HEK293 (cell line): ENCODE measurements around the gene ALDH2.

Source experiments
- CTCF ChIA-PET: fragments of 350-600 bp; formaldehyde crosslinking; extraction: SDS; loops from one replicate; lab custom pipeline; 2021; ENCODE audit warnings: antibody characterized with exemption; lab: Yijun Ruan, JAX
- POLR2A ChIA-PET: fragments of 300-600 bp; formaldehyde crosslinking; extraction: SDS; loops from one replicate; lab custom pipeline; 2020; ENCODE audit warnings: antibody characterized with exemption, inconsistent platforms; lab: Yijun Ruan, JAX
- H3K27ac ChIP-seq: fragments of 200-500 bp; sonication (Bioruptor generic); 2 replicates; pipeline ENCODE4 v1.5.1; 2014; ENCODE audit warnings: low read depth, low read length, control low read depth, inconsistent platforms; ENCODE audit errors: extremely low read depth
- H3K36me3 ChIP-seq, 2 experiments: fragments of 200-500 bp in 1 of 2; sonication (Bioruptor generic) in 1 of 2; 1 replicate in 1 of 2; 2 replicates in 1 of 2; pipeline ENCODE4 v1.5.1; 2014 to 2017; ENCODE audit warnings: inconsistent platforms in 2 of 2, low read length in 2 of 2; ENCODE audit not compliant: control insufficient read depth in 2 of 2, insufficient read depth in 1 of 2
- H3K4me1 ChIP-seq: fragments of 200-500 bp; sonication (Bioruptor generic); 2 replicates; pipeline ENCODE4 v1.5.1; 2014; ENCODE audit warnings: mild to moderate bottlenecking, low read length, inconsistent platforms; ENCODE audit not compliant: control insufficient read depth, insufficient read depth
- H3K4me3 ChIP-seq: 2 replicates; pipeline ENCODE4 v1.5.1; 2011; ENCODE audit warnings: low read depth, mild to moderate bottlenecking, control low read depth, low read length, moderate library complexity
- H3K9me3 ChIP-seq: fragments of 200-500 bp; sonication (Bioruptor generic); 2 replicates; pipeline ENCODE4 v1.5.1; 2014; ENCODE audit warnings: low read depth, low read length, inconsistent platforms; ENCODE audit not compliant: control insufficient read depth, insufficient read depth
- KLF8 ChIP-seq: fragments of 450-650 bp; formaldehyde crosslinking; IDR thresholded peaks from 2 replicates; pipeline ENCODE4 v1.5.1; 2016; ENCODE audit warnings: missing biosample characterization, missing genetic modification characterization
- MZF1 ChIP-seq: fragments of 450-650 bp; formaldehyde crosslinking; IDR thresholded peaks from 2 replicates; pipeline ENCODE4 v1.5.1; 2017; ENCODE audit warnings: missing biosample characterization, missing genetic modification characterization, borderline replicate concordance
- YY2 ChIP-seq: fragments of 450-650 bp; formaldehyde crosslinking; IDR thresholded peaks from 2 replicates; pipeline ENCODE4 v1.5.1; 2016; ENCODE audit warnings: missing biosample characterization, missing genetic modification characterization
- ZNF132 ChIP-seq: fragments of 450-650 bp; formaldehyde crosslinking; IDR thresholded peaks from 2 replicates; pipeline ENCODE4 v1.5.1; 2017; ENCODE audit warnings: missing biosample characterization, missing genetic modification characterization, borderline replicate concordance
- ZNF19 ChIP-seq: fragments of 450-650 bp; formaldehyde crosslinking; IDR thresholded peaks from 2 replicates; pipeline ENCODE4; 2016; ENCODE audit warnings: missing biosample characterization, missing genetic modification characterization, low read depth
- ZNF426 ChIP-seq: fragments of 450-650 bp; formaldehyde crosslinking; IDR thresholded peaks from 2 replicates; pipeline ENCODE4 v1.5.1; 2017; ENCODE audit warnings: missing biosample characterization, missing genetic modification characterization, mild to moderate bottlenecking, inconsistent platforms, moderate library complexity
- ZNF529 ChIP-seq: fragments of 450-650 bp; formaldehyde crosslinking; IDR thresholded peaks from 2 replicates; pipeline ENCODE4 v1.5.1; 2017; ENCODE audit warnings: missing genetic modification characterization, missing biosample characterization; ENCODE audit not compliant: insufficient replicate concordance
- ZNF561 ChIP-seq: fragments of 450-650 bp; IDR thresholded peaks from 2 replicates; pipeline ENCODE4 v1.5.1; 2018; ENCODE audit warnings: missing biosample characterization, missing genetic modification characterization, borderline replicate concordance
- ZNF600 ChIP-seq: fragments of 450-650 bp; formaldehyde crosslinking; IDR thresholded peaks from 2 replicates; pipeline ENCODE4 v1.5.1; 2016; ENCODE audit warnings: missing biosample characterization, missing genetic modification characterization
- ZNF610 ChIP-seq: fragments of 450-650 bp; formaldehyde crosslinking; IDR thresholded peaks from 2 replicates; pipeline ENCODE4 v1.5.1; 2016; ENCODE audit warnings: missing biosample characterization, missing genetic modification characterization, borderline replicate concordance
- ZNF621 ChIP-seq: fragments of 450-650 bp; formaldehyde crosslinking; IDR thresholded peaks from 2 replicates; pipeline ENCODE4 v1.5.1; 2017; ENCODE audit warnings: missing biosample characterization, missing genetic modification characterization
- ZNF837 ChIP-seq: fragments of 450-650 bp; formaldehyde crosslinking; IDR thresholded peaks from 2 replicates; pipeline ENCODE4 v1.5.1; 2016; ENCODE audit warnings: missing biosample characterization, missing genetic modification characterization
- TF ChIP-seq, protein P1 (sequence below): fragments of 450-650 bp; formaldehyde crosslinking; IDR thresholded peaks from 2 replicates; pipeline ENCODE4 v1.5.1; 2016; ENCODE audit warnings: missing biosample characterization, missing genetic modification characterization, borderline replicate concordance
- TF ChIP-seq, protein P2 (sequence below): fragments of 450-650 bp; formaldehyde crosslinking; IDR thresholded peaks from 2 replicates; pipeline ENCODE4 v1.5.1; 2016; ENCODE audit warnings: missing biosample characterization, missing genetic modification characterization
- TF ChIP-seq, protein P3 (sequence below): fragments of 450-650 bp; formaldehyde crosslinking; IDR thresholded peaks from 2 replicates; pipeline ENCODE4 v1.5.1; 2016; ENCODE audit warnings: missing biosample characterization, missing genetic modification characterization
- TF ChIP-seq, protein P4 (sequence below): fragments of 450-650 bp; formaldehyde crosslinking; conservative IDR thresholded peaks from 2 replicates; pipeline ENCODE4 v1.5.1; 2016; ENCODE audit warnings: low read depth, missing biosample characterization, missing genetic modification characterization
- TF ChIP-seq, protein P5 (sequence below): fragments of 450-650 bp; formaldehyde crosslinking; IDR thresholded peaks from 2 replicates; pipeline ENCODE4 v1.5.1; 2016; ENCODE audit warnings: missing biosample characterization, missing genetic modification characterization

The ALDH2 gene

GRCh38 chr12:111759271-111759670 lies 7.5 kb upstream of the ALDH2 start:
- TF ChIP-seq ZNF561: no peak
- no peak for TF ChIP-seq ZNF529 (tag by site-specific recombination)
- TF ChIP-seq, protein P1, sequence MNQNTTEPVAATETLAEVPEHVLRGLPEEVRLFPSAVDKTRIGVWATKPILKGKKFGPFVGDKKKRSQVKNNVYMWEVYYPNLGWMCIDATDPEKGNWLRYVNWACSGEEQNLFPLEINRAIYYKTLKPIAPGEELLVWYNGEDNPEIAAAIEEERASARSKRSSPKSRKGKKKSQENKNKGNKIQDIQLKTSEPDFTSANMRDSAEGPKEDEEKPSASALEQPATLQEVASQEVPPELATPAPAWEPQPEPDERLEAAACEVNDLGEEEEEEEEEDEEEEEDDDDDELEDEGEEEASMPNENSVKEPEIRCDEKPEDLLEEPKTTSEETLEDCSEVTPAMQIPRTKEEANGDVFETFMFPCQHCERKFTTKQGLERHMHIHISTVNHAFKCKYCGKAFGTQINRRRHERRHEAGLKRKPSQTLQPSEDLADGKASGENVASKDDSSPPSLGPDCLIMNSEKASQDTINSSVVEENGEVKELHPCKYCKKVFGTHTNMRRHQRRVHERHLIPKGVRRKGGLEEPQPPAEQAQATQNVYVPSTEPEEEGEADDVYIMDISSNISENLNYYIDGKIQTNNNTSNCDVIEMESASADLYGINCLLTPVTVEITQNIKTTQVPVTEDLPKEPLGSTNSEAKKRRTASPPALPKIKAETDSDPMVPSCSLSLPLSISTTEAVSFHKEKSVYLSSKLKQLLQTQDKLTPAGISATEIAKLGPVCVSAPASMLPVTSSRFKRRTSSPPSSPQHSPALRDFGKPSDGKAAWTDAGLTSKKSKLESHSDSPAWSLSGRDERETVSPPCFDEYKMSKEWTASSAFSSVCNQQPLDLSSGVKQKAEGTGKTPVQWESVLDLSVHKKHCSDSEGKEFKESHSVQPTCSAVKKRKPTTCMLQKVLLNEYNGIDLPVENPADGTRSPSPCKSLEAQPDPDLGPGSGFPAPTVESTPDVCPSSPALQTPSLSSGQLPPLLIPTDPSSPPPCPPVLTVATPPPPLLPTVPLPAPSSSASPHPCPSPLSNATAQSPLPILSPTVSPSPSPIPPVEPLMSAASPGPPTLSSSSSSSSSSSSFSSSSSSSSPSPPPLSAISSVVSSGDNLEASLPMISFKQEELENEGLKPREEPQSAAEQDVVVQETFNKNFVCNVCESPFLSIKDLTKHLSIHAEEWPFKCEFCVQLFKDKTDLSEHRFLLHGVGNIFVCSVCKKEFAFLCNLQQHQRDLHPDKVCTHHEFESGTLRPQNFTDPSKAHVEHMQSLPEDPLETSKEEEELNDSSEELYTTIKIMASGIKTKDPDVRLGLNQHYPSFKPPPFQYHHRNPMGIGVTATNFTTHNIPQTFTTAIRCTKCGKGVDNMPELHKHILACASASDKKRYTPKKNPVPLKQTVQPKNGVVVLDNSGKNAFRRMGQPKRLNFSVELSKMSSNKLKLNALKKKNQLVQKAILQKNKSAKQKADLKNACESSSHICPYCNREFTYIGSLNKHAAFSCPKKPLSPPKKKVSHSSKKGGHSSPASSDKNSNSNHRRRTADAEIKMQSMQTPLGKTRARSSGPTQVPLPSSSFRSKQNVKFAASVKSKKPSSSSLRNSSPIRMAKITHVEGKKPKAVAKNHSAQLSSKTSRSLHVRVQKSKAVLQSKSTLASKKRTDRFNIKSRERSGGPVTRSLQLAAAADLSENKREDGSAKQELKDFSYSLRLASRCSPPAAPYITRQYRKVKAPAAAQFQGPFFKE (tag by site-specific recombination): no peak
- TF ChIP-seq KLF8 (tag by site-specific recombination): no peak
- TF ChIP-seq ZNF19 (tag by site-specific recombination): no peak
- TF ChIP-seq MZF1 (tag by site-specific recombination): no peak
- TF ChIP-seq, protein P2, sequence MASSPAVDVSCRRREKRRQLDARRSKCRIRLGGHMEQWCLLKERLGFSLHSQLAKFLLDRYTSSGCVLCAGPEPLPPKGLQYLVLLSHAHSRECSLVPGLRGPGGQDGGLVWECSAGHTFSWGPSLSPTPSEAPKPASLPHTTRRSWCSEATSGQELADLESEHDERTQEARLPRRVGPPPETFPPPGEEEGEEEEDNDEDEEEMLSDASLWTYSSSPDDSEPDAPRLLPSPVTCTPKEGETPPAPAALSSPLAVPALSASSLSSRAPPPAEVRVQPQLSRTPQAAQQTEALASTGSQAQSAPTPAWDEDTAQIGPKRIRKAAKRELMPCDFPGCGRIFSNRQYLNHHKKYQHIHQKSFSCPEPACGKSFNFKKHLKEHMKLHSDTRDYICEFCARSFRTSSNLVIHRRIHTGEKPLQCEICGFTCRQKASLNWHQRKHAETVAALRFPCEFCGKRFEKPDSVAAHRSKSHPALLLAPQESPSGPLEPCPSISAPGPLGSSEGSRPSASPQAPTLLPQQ: no peak
- no peak for TF ChIP-seq ZNF426
- no peak for TF ChIP-seq YY2 (tag by site-specific recombination)
- TF ChIP-seq, protein P3, sequence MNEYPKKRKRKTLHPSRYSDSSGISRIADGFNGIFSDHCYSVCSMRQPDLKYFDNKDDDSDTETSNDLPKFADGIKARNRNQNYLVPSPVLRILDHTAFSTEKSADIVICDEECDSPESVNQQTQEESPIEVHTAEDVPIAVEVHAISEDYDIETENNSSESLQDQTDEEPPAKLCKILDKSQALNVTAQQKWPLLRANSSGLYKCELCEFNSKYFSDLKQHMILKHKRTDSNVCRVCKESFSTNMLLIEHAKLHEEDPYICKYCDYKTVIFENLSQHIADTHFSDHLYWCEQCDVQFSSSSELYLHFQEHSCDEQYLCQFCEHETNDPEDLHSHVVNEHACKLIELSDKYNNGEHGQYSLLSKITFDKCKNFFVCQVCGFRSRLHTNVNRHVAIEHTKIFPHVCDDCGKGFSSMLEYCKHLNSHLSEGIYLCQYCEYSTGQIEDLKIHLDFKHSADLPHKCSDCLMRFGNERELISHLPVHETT (tag by site-specific recombination): no peak
- no peak for TF ChIP-seq ZNF837 (tag by site-specific recombination)
- no peak for TF ChIP-seq ZNF621 (tag by site-specific recombination)
- TF ChIP-seq, protein P4, sequence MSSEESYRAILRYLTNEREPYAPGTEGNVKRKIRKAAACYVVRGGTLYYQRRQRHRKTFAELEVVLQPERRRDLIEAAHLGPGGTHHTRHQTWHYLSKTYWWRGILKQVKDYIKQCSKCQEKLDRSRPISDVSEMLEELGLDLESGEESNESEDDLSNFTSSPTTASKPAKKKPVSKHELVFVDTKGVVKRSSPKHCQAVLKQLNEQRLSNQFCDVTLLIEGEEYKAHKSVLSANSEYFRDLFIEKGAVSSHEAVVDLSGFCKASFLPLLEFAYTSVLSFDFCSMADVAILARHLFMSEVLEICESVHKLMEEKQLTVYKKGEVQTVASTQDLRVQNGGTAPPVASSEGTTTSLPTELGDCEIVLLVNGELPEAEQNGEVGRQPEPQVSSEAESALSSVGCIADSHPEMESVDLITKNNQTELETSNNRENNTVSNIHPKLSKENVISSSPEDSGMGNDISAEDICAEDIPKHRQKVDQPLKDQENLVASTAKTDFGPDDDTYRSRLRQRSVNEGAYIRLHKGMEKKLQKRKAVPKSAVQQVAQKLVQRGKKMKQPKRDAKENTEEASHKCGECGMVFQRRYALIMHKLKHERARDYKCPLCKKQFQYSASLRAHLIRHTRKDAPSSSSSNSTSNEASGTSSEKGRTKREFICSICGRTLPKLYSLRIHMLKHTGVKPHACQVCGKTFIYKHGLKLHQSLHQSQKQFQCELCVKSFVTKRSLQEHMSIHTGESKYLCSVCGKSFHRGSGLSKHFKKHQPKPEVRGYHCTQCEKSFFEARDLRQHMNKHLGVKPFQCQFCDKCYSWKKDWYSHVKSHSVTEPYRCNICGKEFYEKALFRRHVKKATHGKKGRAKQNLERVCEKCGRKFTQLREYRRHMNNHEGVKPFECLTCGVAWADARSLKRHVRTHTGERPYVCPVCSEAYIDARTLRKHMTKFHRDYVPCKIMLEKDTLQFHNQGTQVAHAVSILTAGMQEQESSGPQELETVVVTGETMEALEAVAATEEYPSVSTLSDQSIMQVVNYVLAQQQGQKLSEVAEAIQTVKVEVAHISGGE: no peak
- TF ChIP-seq, protein P5, sequence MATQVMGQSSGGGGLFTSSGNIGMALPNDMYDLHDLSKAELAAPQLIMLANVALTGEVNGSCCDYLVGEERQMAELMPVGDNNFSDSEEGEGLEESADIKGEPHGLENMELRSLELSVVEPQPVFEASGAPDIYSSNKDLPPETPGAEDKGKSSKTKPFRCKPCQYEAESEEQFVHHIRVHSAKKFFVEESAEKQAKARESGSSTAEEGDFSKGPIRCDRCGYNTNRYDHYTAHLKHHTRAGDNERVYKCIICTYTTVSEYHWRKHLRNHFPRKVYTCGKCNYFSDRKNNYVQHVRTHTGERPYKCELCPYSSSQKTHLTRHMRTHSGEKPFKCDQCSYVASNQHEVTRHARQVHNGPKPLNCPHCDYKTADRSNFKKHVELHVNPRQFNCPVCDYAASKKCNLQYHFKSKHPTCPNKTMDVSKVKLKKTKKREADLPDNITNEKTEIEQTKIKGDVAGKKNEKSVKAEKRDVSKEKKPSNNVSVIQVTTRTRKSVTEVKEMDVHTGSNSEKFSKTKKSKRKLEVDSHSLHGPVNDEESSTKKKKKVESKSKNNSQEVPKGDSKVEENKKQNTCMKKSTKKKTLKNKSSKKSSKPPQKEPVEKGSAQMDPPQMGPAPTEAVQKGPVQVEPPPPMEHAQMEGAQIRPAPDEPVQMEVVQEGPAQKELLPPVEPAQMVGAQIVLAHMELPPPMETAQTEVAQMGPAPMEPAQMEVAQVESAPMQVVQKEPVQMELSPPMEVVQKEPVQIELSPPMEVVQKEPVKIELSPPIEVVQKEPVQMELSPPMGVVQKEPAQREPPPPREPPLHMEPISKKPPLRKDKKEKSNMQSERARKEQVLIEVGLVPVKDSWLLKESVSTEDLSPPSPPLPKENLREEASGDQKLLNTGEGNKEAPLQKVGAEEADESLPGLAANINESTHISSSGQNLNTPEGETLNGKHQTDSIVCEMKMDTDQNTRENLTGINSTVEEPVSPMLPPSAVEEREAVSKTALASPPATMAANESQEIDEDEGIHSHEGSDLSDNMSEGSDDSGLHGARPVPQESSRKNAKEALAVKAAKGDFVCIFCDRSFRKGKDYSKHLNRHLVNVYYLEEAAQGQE (tag by site-specific recombination): no peak
- no peak for TF ChIP-seq ZNF600 (tag by site-specific recombination)
- TF ChIP-seq ZNF610 (tag by site-specific recombination): no peak
- no peak for TF ChIP-seq ZNF132 (tag by site-specific recombination)
- H3K4me1 ChIP-seq: no peaks in the 10 kb centered on the region
- ChIA-PET CTCF (no interaction called here), POLR2A (no interaction called here)
- H3K27ac ChIP-seq: no peak overlapping the region
- H3K36me3 ChIP-seq: peaks cover 0 to 14% of the 10 kb centered on the region in 2 experiments; a peak in 1 of 3 replicates
- H3K4me3 ChIP-seq: no peak overlapping the region
- H3K9me3 ChIP-seq: no peaks in the 10 kb centered on the region
